Occipital lobe (tissue), 2 donors: Measurements from ENCODE around the gene SERPINA12. TPM values are rescaled to one million over a fixed set of nuclear protein-coding genes. Genes with fewer than 3 reads are reported as not detected.

Source experiments
- DNase-seq: peaks from one replicate; lab custom pipeline; 2025; lab: John Stamatoyannopoulos, UW
- total RNA-seq: library from RNA; depleted of rRNA; stranded (reverse); fragments of >200 nt; gene quantifications from one replicate; pipeline ENCODE4 v1.2.3, GENCODE V29; 2014

SERPINA12 gene
- total RNA-seq, 1 donor from 2014 or later: not detected

- no peak for DNase-seq
These were observed 42.4 kb downstream of the SERPINA12 start for GRCh38 chr14:94466706-94467370.

GRCh38 chr14:94465042-94465441 lies 44.2 kb downstream of the SERPINA12 start:
- no peak for DNase-seq

- DNase-seq: no peak
These were observed 45.0 kb downstream of the SERPINA12 start for GRCh38 chr14:94464290-94464689.

GRCh38 chr14:94462763-94463572 lies 46.3 kb downstream of the SERPINA12 start:
- DNase-seq: no peak

- no peak for DNase-seq
These were observed 47.1 kb downstream of the SERPINA12 start for GRCh38 chr14:94462219-94462551.

GRCh38 chr14:94461526-94462218 lies 47.6 kb downstream of the SERPINA12 start:
- DNase-seq: no peak

DNA sequence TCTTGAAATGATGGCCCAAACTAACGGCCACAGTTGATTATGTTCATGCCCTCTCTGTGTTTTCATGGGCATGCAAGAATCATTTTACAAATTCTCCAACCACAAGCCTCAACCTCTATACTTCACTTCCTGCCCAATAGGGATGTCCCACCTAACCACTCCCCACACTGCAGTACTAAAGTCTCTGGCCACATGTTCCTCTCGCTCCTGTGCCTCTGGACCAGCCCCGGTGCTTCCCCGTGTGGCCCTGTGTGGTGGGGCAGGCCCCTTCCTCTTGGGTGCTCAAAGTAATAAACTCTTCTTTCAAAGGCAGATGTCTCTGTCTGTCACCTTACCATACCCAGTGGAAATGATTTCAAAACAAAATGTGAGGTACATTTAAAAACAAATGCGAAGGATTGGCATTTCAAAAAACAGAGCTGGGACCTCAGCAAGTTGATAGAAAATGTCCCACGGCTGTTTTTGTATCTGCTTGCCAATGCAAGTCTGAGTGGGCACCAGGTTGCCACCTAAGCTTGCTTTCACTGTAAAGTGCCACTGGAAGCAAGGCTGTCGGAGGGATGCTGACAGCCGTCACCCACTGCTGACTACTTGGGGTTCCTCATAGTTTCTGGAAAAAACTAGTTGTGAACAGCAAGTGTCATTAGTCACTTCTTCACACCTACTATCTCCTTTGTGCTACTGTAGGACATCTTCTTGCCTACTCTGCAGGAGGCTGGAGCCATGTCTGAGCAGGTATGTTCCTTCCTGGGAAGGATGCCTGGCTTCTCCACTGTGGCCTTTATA lies 48.4 kb downstream of the SERPINA12 start:
- no peak for DNase-seq

DNA sequence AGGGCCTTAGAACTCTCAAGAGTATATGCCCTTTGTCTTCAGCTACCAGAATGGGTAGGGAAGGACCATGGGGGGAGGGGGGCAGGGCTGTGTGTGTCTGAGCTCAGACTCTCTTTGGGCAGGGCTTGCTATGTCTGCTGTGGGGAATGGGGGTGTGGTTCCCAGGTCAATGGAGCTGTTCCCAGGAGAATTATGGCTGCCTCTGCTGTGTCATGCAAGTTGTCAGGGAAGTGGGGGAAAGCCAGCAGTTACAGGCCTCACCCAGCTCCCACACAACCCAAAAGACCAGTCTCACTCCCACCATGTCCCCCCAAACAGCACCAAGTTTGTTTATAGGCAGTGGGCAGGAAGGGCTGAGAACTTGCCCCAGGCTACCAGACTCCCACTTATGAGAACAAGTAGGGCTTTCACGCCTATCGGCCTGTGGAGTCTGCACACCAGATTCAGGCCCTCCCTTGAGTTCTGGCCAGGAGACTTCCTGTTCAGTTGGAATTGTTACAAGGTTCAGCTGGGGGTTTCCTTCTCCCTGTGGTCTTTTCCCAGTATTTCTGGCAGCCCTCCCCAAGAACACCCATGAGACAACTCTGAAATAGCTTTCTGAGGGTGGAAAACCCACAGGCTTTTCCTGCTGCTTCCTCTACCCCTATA lies 50.6 kb downstream of the SERPINA12 start:
- DNase-seq: no peak

DNA sequence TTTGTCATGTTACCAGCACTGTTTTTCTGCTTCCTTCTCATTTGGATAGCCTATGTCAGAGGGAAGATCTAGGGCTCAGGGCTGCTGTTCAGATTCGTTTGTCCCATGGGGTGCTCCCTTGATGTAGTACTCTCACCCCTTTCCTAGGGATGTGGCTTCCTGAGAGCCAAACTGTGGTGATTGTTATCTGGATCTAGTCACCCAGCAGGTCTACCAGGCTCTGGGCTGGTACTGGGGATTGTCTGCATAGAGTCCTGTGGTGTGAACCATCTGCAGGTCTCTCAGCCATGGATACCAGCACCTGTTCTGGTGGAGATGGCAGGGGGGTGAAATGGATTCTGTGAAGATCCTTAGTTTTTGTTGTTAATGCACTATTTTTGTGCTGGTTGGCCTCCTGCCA lies 51.2 kb downstream of the SERPINA12 start:
- no peak for DNase-seq

DNA sequence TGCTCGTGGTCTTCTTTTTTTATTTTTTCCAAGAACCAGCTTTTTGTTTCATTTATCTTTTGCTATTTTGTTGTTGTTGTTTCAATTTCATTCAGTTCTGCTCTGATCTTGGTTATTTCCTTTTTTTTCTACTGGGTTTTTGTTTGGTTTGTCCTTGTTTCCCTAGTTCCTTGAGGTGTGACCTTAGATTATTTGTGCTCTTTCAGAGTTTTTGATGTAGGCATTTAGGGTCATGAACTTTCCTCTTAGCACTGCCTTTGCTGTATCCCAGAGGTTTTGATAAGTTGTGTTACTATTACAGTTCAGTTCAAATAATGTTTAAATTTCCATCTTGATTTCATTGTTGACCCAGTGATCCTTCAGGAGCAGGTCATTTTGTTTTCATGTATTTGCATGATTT lies 53.3 kb downstream of the SERPINA12 start:
- no peak for DNase-seq

DNA sequence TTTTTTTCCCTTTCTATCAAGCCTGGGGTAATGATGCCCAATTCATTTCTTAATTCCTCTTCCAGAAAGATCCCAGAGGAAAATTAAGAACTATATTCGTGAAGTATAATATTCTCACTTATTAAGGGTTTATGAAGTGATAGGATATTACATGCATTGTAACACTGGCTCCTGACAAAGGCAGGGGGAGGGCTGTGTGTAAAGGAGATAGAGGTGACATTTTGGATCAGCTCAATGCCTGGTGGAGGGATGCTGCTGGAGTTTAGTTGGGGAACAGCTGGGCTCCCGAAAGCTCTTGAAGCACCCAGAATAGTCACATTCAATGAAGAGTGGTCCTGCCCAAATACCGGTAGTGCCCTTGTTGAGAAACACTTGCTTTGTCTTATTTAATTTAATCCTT lies 57.4 kb downstream of the SERPINA12 start:
- no peak for DNase-seq

DNA sequence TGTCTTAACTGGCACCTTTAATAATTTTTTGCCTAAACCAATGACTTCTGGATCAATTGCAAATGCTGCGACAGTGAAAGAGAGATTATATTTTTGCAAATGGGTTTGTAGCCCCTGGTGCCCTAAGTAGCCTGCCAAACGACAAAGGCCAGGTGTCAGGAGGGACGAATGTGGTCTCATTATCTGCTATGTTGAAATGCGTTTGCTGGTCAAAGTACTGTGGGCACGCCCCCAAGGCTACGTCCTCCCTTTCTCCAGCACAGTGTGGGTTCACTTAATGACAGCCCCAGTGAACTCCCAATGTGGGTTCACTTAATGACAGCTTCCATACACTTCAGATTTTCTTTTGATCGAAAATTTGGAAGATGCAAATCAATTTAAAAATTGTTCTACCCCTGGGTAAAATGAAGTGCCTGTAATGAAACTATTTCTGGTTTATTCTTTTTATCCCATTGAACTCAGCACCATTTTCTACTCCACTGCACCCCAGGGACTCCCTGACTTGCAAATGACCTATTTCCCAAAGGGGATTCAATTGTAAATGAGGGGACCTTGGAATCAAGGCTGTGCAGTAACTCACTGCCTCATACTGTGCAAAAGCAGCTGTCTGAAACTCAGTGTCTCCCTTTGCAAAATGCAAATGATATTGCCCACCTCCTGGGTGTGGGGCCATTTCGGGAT lies 58.0 kb downstream of the SERPINA12 start:
- no peak for DNase-seq

DNA sequence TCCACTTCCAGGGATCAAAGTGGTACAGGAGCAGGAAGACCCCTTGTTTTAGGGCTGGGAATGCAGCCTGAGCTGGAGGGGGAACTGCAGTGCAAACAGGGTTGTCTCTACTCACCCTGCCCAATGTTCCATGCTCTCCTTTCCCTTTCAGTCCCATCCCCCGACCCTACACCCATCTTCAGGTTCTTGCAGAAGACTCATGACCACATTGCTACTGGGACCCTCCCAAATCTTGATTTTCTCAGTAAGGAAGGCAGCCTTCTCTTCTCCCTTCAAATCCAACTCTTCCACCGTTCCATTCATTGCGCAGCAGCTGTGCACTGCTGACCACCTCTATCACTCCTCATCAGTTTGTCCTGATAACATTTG lies 58.6 kb downstream of the SERPINA12 start:
- no peak for DNase-seq

GRCh38 chr14:94449930-94450329 lies 59.3 kb downstream of the SERPINA12 start:
- DNase-seq: no peak

DNA sequence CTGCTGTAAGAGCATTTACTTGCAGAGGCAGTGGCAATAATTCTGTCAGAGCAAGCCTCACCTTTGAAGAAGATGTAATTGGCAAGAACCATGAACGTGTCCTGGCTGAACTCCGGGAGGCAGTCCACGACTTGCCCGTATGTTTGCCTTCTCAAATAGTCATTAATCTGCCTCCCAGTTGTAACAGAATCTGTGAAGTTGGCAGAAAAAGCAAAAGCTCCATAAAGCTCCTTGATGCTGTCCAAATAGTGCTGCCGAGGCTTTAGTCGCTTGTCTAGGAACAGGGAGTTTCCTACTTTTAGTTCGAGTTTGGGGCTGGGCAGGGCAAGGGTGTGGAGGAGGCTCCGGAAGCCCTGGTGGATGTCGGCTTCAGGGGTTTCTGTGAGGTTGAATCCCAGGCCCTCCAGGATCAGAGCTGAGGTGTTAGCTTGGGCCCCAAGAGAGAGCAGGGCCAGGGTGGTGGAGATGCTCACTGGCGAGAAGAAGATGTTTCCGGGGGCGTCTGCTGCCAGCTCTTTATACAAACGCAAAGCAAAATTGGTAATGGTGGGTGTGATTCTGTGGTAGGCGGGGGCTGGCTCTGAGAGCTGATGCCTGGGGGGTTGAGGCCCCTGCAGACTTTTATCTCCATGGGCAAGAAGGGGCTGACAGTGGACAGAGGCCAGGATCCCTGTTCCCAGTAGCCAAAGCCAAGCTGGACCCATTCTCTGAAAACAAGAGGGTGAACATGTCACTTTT lies 61.0 kb downstream of the SERPINA12 start:
- no peak for DNase-seq

DNA sequence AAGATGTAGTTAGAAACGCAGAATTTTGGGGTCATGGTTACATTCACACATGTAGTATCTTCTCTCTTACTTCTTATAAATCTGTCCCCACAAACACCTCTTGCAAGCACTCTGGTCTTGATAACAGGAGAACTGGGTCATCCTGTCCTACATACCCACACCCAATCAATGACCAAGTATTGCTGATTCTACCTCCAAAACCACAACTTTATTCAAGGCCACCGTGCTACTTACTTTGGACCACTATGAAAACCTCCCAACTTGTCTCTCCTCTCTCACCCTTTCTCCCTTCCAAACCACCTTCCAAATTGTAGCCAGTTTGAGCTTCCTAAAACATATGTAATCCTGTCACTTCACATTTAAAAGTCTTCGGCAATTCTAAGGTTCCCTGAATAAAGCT lies 62.1 kb downstream of the SERPINA12 start:
- DNase-seq: no peak

DNA sequence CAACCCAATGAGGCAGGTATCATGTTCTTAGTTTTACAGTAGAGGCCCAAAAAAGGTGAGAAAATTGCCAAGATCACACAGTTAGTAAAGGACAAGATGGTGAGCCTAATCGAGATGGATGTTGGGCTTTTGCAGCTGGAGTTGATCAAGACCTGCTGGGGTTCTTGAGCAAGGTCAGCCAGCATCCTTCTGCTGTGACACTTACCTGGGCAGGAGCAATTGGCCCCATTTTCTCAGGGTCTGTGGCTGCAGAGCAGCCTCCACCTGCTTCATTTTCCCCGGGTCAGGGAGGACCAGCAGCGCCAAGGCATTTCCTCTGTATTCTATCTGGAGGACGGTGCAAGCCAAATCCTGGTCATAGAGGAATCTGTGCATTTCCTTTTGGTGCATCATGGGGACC lies 63.1 kb downstream of the SERPINA12 start:
- no peak for DNase-seq

- DNase-seq: no peak
These were observed 64.3 kb downstream of the SERPINA12 start for GRCh38 chr14:94445003-94445402.

- DNase-seq: no peak
These were observed 67.6 kb downstream of the SERPINA12 start for GRCh38 chr14:94441531-94442205.
